Muscle layer of duodenum (tissue), 2 donors: ENCODE results near the gene FARP1.

ENCODE experiments used
- H3K27ac ChIP-seq: one replicate; pipeline ENCODE4 v1.7.0; 2013; ENCODE audit warnings: mild to moderate bottlenecking, low read length
- H3K27me3 ChIP-seq: one replicate; pipeline ENCODE4 v1.7.0; 2013; ENCODE audit warnings: low read depth, mild to moderate bottlenecking, control low read depth, low read length
- H3K36me3 ChIP-seq, 2 donors: one replicate each; pipeline ENCODE4 v1.7.0; 2013; ENCODE audit warnings: low read length in 2 of 2, control low read depth in 1 of 2, mild to moderate bottlenecking in 1 of 2; ENCODE audit not compliant: insufficient read depth in 2 of 2, control insufficient read depth in 1 of 2
- H3K4me1 ChIP-seq, 2 donors: one replicate each; pipeline ENCODE4 v1.7.0; 2013; ENCODE audit warnings: low read length in 2 of 2, mild to moderate bottlenecking in 2 of 2, control low read depth in 1 of 2, moderate library complexity in 1 of 2; ENCODE audit not compliant: insufficient read depth in 2 of 2, control insufficient read depth in 1 of 2
- H3K4me3 ChIP-seq, 2 donors: one replicate each; pipeline ENCODE4 v1.7.0; 2013; ENCODE audit warnings: low read length in 2 of 2, low read depth in 1 of 2, mild to moderate bottlenecking in 1 of 2
- H3K9me3 ChIP-seq, 2 donors: one replicate each; pipeline ENCODE4 v1.7.0; 2013; ENCODE audit warnings: low read length in 2 of 2, control low read depth in 1 of 2, mild to moderate bottlenecking in 1 of 2; ENCODE audit not compliant: control insufficient read depth in 1 of 2
- donor health status: healthy.

Gene FARP1

DNA sequence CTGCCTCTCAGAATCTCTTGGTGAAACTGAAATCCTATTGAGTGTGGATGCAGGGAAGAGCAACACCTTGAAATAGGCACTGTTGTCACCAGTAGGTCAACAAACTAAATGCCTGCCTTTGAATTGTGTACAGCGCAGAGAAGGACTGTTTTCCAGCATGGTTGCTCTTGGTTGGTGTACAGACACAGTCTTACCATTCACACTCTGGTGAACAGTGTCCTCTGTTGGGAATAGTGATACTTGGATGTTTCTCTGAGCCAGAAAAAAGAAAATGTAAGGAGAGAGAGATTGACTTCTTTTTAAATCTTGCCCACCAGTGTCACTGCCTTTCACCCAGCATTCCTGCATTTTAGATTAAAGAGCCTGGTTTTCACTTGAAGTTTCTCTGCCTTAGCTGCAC lies 254.3 kb downstream of the FARP1 start:
- H3K27me3 ChIP-seq = no peaks in the 10 kb centered on the region
- H3K27ac ChIP-seq = no peak overlapping the region
- H3K4me3 ChIP-seq = no peak overlapping the region
- H3K4me1 ChIP-seq = no peaks in the 10 kb centered on the region
- H3K36me3 ChIP-seq = peaks cover 8 to 20% of the 10 kb centered on the region in 2 donors
- no peaks in the 10 kb centered on the region for H3K9me3 ChIP-seq

DNA sequence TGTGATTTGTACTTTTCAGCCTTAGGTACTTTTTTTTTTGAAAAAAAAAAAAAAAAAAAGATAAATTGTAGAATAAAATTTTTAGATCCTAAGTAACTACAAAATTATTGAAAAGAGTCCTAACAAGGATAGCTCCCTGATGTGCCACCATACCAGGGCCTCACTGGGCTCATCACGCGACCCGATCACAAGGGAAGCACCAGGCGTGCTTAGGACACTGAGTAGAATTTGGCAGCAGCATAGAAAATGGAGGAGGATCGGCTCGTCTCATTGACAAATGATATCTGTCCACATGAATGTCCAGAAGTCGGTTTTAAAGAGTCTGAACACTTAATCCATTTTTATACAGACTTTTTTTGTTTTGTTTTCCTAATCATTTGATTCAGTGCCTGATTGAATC lies 255.0 kb downstream of the FARP1 start:
- H3K36me3 ChIP-seq = peaks cover 8 to 20% of the 10 kb centered on the region in 2 donors
- no peak overlapping the region for H3K27ac ChIP-seq
- no peaks in the 10 kb centered on the region for H3K9me3 ChIP-seq
- no peaks in the 10 kb centered on the region for H3K27me3 ChIP-seq
- H3K4me1 ChIP-seq = no peaks in the 10 kb centered on the region
- H3K4me3 ChIP-seq = no peak overlapping the region

DNA sequence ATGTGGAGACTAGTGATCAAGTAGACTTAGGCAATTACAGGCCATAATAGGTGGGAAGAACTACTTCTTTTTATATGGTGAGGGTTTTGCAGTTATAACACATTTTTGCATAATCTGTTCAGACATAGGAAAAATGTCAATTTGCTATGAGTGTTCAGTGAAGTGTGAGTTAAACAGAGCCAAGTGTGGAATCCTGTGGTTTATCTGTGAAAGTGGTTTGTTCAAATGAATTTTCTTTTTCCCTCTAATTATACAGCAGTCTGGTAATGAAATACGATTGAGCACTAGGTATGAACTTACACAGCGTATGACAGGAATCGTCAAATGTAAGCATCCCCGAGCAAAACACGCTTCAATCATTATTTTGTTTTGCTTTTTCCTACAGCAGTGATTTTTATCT lies 255.7 kb downstream of the FARP1 start:
- Histone ChIP-seq H3K9me3 (no peaks in the 10 kb centered on the region), H3K4me1 (no peaks in the 10 kb centered on the region), H3K4me3 (no peak overlapping the region), H3K27me3 (no peaks in the 10 kb centered on the region), H3K27ac (no peak overlapping the region), H3K36me3 (peaks cover 4 to 20% of the 10 kb centered on the region in 2 donors)

DNA sequence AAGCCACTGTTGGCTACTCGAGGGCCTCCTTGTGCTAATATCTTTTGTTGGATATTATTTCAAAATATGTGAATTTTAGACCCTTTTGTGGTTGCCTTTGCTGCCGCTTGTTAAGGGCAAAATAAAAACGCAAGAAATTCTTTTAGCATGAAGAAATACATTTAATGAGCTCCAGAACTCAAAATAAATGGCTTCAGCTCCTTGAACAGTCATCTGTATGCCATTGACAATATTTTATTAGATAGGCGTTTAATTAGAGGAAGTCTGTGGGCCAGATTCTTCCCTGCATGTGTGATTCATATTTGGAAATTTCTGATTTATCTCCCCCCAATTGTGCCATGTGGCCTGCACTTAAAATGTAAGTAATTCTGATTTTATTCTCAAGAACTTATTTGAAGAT lies 256.9 kb downstream of the FARP1 start:
- no peaks in the 10 kb centered on the region for H3K9me3 ChIP-seq
- H3K4me3 ChIP-seq = no peak overlapping the region
- H3K27me3 ChIP-seq = no peaks in the 10 kb centered on the region
- no peaks in the 10 kb centered on the region for H3K4me1 ChIP-seq
- H3K36me3 ChIP-seq = peaks cover 0 to 17% of the 10 kb centered on the region in 2 donors
- no peak overlapping the region for H3K27ac ChIP-seq

DNA sequence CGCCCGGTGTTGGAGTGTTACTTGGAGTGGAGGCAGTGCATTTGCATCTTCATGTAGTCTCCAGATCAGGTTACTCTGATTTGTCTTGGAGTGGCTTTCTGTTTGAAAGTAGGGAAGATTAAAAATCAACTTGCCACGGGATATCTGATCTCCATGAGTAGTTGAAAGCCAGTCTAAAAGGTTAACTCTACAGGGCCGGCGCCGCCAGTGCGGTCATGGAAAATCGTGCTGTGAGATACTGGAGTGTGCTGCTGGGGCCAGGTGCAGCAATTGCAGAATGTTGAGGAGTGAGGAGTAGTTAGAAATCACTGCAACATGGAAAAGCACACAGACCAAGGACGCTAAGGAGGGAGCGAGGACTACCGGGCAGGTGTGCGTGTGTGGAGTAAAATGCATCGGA lies 259.0 kb downstream of the FARP1 start:
- no peak overlapping the region for H3K4me3 ChIP-seq
- no peaks in the 10 kb centered on the region for H3K27me3 ChIP-seq

DNA sequence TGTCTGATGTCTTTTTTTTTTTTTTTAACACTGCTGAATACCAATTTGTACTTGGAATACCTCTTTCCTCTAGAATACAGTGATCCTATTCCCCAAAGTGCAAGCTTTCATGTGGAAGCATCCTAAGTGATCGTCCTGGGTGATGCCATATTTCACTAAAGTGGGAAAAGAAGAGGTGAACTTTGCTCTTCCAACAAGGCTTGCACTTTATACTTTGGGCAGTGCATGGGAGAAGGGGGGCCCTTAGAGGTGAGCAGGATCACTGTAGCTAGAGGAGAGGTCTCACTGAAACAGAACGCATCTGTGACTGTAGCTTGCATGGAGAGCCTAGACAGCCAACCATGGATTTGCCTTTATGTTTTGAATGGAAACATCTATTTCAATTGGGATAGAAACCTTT lies 260.2 kb downstream of the FARP1 start:
- Histone ChIP-seq H3K4me3 (no peak overlapping the region), H3K4me1 (no peaks in the 10 kb centered on the region), H3K36me3 (peaks cover 0 to 6% of the 10 kb centered on the region in 2 donors), H3K9me3 (no peaks in the 10 kb centered on the region), H3K27ac (no peak overlapping the region), H3K27me3 (no peaks in the 10 kb centered on the region)

More for the DNA sequence above, 259.0 kb downstream of the FARP1 start:
- Histone ChIP-seq H3K4me1 (no peaks in the 10 kb centered on the region), H3K36me3 (peaks cover 0 to 6% of the 10 kb centered on the region in 2 donors), H3K27ac (no peak overlapping the region), H3K9me3 (no peaks in the 10 kb centered on the region)

DNA sequence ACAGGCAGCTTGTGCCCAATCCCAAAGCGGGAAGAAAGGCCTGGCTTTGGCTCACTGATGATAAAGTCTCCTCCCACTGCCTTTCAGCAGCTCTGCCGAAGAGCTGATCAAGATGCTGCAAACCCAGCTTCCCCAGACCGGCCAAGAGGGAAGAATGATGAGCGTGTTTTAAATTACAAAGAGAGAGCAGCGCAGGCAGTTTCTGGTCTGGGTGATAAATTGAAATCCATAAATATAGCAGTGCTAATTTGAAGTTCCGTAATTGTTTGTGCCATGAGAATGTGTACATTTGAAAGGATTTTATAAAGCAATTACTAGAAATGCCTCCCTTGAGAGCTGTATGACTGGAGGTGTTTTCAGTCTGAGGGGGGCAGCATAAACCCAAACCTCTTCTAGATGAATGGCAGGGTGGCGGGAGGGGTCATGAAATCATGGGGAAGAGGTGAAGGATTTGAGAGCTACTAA lies 262.2 kb downstream of the FARP1 start:
- no peak overlapping the region for H3K27ac ChIP-seq
- H3K4me1 ChIP-seq = no peaks in the 10 kb centered on the region
- H3K4me3 ChIP-seq = no peak overlapping the region
- H3K9me3 ChIP-seq = no peaks in the 10 kb centered on the region
- no peaks in the 10 kb centered on the region for H3K27me3 ChIP-seq
- H3K36me3 ChIP-seq = peaks cover 0 to 6% of the 10 kb centered on the region in 2 donors

DNA sequence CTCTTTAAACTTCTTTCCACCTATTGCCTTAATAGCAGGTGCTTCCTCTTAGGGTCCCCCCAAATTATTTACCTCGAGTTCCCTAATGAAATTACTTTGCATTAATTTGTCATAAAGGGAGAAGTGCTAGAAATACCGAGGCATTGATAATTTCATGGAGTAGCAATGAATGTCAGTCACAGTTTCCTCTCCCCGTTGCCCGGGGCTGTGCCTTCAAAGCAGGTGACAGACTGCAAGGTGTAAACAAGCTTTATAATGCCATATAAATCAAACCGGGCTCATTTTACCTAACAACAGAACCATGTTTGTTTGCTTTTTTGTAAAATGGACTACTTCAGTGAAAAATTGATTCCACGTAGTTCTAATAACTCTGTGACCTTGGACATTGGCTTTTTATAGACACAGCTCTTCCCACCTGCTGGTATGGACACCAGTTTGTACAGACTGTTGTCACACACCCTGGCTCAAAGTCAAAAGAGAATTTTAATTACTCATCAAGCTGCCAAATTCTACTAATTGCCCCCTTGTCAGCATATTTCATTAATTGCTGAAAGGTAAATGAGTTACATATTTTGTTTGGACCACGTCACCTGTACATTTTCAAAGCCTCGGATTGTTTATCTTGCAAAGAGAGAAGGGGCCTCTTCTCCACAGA lies 262.9 kb downstream of the FARP1 start:
- Histone ChIP-seq H3K27me3 (no peaks in the 10 kb centered on the region), H3K9me3 (no peaks in the 10 kb centered on the region), H3K4me1 (no peaks in the 10 kb centered on the region), H3K4me3 (no peak overlapping the region), H3K36me3 (peaks cover 0 to 6% of the 10 kb centered on the region in 2 donors), H3K27ac (no peak overlapping the region)

DNA sequence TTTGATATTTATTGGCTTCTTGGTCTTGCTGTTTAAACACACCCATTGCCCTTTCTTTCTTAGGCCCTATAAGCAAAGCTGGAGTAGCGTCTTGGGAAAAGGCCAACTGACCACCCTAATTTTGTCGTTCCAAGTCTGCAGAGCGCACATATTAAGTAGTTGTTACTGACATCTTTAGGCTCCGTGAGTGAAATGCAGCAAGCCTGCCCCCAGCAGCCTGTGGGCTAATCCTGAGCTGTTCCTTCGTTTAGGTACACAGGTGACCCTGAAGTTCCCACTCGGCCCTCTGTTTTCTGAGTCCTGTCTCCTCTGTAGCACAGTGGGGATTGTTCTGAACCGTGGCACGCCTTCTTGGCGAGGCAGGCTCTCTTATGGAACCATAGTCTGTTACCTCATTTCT lies 263.5 kb downstream of the FARP1 start:
- H3K27me3 ChIP-seq = no peaks in the 10 kb centered on the region
- no peak overlapping the region for H3K27ac ChIP-seq
- no peak overlapping the region for H3K4me3 ChIP-seq
- peaks cover 0 to 9% of the 10 kb centered on the region in 2 donors for H3K36me3 ChIP-seq
- no peaks in the 10 kb centered on the region for H3K4me1 ChIP-seq
- no peaks in the 10 kb centered on the region for H3K9me3 ChIP-seq

DNA sequence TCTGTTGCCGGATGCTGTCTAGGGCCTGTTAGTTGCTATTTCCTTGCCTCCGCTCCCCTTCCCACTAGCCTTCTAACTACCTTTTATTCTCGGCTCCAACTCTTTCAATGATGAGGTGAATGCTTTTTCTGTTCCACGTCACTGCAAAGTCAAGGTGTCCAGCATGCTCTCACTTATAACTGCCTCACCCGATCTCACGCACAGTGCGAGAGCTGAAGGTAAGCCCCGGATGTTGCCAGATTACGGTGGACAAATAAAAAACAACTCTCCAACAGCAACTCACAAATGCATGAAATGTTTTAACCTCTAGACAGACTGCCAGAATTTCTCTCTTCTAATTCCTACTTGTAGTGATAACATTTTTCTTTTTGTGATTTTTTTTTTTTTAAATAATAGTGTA lies 264.1 kb downstream of the FARP1 start:
- no peak overlapping the region for H3K27ac ChIP-seq
- no peaks in the 10 kb centered on the region for H3K27me3 ChIP-seq
- H3K36me3 ChIP-seq = peaks cover 0 to 14% of the 10 kb centered on the region in 2 donors
- H3K4me1 ChIP-seq = no peaks in the 10 kb centered on the region
- H3K4me3 ChIP-seq = no peak overlapping the region
- H3K9me3 ChIP-seq = no peaks in the 10 kb centered on the region

DNA sequence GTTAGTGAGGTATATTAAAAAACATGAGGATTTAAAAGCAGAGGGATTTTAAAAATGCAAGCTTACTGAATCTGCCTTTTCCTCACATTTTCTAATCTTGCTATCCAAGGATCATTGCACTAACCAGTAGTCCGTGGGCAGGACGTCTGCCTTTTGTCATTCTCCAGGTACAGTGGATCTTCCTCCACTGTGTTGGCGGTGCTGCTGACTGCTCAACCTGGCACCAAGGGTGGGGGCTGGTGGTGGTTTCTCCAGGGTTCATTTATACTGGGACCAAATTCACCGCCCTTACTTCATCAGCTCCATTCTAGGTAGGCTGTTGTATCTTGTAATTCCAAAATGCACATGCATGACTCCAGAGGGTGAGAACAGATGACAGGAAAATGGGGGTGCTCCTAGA lies 264.7 kb downstream of the FARP1 start:
- Histone ChIP-seq H3K36me3 (peaks cover 0 to 16% of the 10 kb centered on the region in 2 donors), H3K4me1 (no peaks in the 10 kb centered on the region), H3K27me3 (no peaks in the 10 kb centered on the region), H3K4me3 (no peak overlapping the region), H3K27ac (no peak overlapping the region), H3K9me3 (no peaks in the 10 kb centered on the region)

DNA sequence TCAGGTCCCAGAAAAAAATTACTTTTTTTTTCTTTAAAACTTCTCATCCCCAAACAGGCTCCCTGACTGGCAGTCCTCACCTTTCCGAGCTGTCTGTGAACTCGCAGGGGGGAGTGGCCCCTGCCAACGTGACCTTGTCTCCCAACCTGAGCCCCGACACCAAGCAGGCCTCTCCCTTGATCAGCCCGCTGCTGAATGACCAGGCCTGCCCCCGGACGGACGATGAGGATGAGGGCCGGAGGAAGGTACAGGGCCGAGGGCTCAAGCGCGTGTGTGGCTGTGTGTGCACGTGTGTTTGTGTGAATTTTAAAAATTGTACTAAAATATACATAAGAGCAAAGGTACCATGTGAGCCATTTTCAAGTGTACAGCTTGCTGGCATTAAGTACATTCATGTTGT lies 266.4 kb downstream of the FARP1 start:
- Histone ChIP-seq H3K27me3 (no peaks in the 10 kb centered on the region), H3K27ac (no peak overlapping the region), H3K4me1 (no peaks in the 10 kb centered on the region)

More for the DNA sequence above, 266.4 kb downstream of the FARP1 start:
- no peaks in the 10 kb centered on the region for H3K9me3 ChIP-seq
- no peak overlapping the region for H3K4me3 ChIP-seq
- H3K36me3 ChIP-seq = peaks cover 0 to 10% of the 10 kb centered on the region in 2 donors
